ENCODE results near the gene RFESD. TPM values are rescaled to one million over a fixed set of nuclear protein-coding genes. Genes with fewer than 3 reads are reported as not detected.

Gene RFESD
- total RNA-seq, 1 experiment from 2014 or later: 2.2 TPM

- no peak overlapping the region for H3K4me3 ChIP-seq (ENCODE audit: low read depth in 2 of 2, low read length in 2 of 2)
- no peak for ATAC-seq
- no peaks in the 10 kb centered on the region for H3K27me3 ChIP-seq (ENCODE audit: control insufficient read depth, insufficient read depth, low read length)
- no peaks in the 10 kb centered on the region for H3K9me3 ChIP-seq (ENCODE audit: control insufficient read depth, insufficient read depth, low read depth, low read length)
- H3K4me1 ChIP-seq (ENCODE audit: control insufficient read depth, insufficient read depth, low read length): peaks cover 20% of the 10 kb centered on the region; the same call in 1 of the 2 replicates
- POLR2A ChIA-PET: no interaction called here
- no peak for TF ChIP-seq CTCF (IDR thresholded peaks at IDR 0.05)
- no peak for TF ChIP-seq POLR2AphosphoS5 (IDR thresholded peaks at IDR 0.05; ENCODE audit: low read depth, low read length)
- no peak for TF ChIP-seq SIN3A (IDR thresholded peaks at IDR 0.05; ENCODE audit: borderline replicate concordance, insufficient read depth, low read depth, low read length)
- no peak for TF ChIP-seq TCF7L2 (IDR thresholded peaks at IDR 0.05; ENCODE audit: low read depth, low read length)
- TF ChIP-seq, protein P1, sequence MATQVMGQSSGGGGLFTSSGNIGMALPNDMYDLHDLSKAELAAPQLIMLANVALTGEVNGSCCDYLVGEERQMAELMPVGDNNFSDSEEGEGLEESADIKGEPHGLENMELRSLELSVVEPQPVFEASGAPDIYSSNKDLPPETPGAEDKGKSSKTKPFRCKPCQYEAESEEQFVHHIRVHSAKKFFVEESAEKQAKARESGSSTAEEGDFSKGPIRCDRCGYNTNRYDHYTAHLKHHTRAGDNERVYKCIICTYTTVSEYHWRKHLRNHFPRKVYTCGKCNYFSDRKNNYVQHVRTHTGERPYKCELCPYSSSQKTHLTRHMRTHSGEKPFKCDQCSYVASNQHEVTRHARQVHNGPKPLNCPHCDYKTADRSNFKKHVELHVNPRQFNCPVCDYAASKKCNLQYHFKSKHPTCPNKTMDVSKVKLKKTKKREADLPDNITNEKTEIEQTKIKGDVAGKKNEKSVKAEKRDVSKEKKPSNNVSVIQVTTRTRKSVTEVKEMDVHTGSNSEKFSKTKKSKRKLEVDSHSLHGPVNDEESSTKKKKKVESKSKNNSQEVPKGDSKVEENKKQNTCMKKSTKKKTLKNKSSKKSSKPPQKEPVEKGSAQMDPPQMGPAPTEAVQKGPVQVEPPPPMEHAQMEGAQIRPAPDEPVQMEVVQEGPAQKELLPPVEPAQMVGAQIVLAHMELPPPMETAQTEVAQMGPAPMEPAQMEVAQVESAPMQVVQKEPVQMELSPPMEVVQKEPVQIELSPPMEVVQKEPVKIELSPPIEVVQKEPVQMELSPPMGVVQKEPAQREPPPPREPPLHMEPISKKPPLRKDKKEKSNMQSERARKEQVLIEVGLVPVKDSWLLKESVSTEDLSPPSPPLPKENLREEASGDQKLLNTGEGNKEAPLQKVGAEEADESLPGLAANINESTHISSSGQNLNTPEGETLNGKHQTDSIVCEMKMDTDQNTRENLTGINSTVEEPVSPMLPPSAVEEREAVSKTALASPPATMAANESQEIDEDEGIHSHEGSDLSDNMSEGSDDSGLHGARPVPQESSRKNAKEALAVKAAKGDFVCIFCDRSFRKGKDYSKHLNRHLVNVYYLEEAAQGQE (IDR thresholded peaks at IDR 0.05; ENCODE audit: insufficient read depth in 1 of 2, low read depth in 2 of 2, low read length in 1 of 2): no peak
- intact Hi-C loops (cut with micrococcal nuclease; ENCODE audit: unreplicated experiment) (no loop called here), in situ Hi-C loops (cut with HindIII; ENCODE audit: low pct_unique_long_range_greater_than_20kb, low sequenced_read_pairs) (no loop called here)
- CTCF ChIA-PET: no interaction called here
- no TSS peak for BruUV-seq (replicated peaks)
- H3K36me3 ChIP-seq (ENCODE audit: control insufficient read depth, insufficient read depth, low read length): no peaks in the 10 kb centered on the region
- DNase-seq (ENCODE audit: low read depth, low spot score): no peak
- peak overlapping the region; percentile 9; the same call in 1 of the 2 replicates for H3K27ac ChIP-seq (ENCODE audit: low read length)
Observed at GRCh38 chr5:95701074-95701473, 54.5 kb downstream of the RFESD start.

DNA sequence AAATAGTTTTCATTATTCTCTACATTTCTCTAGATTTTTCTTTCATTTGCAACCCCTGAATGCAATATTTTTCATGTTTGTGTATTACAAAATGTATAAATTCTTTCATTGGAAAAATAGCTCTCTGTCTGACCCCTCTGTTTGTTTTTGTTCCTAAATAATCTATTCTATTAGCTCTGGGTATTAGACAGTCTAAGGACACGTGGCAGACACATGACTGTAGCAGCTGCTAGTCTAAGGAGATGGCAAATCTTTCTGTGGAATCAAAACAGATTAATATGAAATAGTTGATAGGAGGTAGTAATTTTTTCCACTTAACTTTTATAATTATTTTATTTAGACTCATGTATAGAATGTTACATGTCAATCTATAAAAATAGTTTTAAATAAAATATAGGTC, 57.6 kb downstream of the RFESD start:
- no TSS peak for BruUV-seq (replicated peaks)
- intact Hi-C loops (cut with micrococcal nuclease; ENCODE audit: unreplicated experiment): no loop called here

More for the DNA sequence above, 57.6 kb downstream of the RFESD start:
- no peaks in the 10 kb centered on the region; the same call in 1 of the 2 replicates for H3K4me1 ChIP-seq (ENCODE audit: control insufficient read depth, insufficient read depth, low read length)
- H3K27ac ChIP-seq (ENCODE audit: low read length): no peak overlapping the region
- in situ Hi-C loops (cut with HindIII; ENCODE audit: low pct_unique_long_range_greater_than_20kb, low sequenced_read_pairs): no loop called here
- no peak for TF ChIP-seq TCF7L2 (IDR thresholded peaks at IDR 0.05; ENCODE audit: low read depth, low read length)
- no peak for TF ChIP-seq CTCF (IDR thresholded peaks at IDR 0.05)
- TF ChIP-seq POLR2AphosphoS5 (IDR thresholded peaks at IDR 0.05; ENCODE audit: low read depth, low read length): no peak
- TF ChIP-seq, protein P1 (IDR thresholded peaks at IDR 0.05; ENCODE audit: insufficient read depth in 1 of 2, low read depth in 2 of 2, low read length in 1 of 2): no peak
- TF ChIP-seq SIN3A (IDR thresholded peaks at IDR 0.05; ENCODE audit: borderline replicate concordance, insufficient read depth, low read depth, low read length): no peak
- H3K36me3 ChIP-seq (ENCODE audit: control insufficient read depth, insufficient read depth, low read length): no peaks in the 10 kb centered on the region
- H3K9me3 ChIP-seq (ENCODE audit: control insufficient read depth, insufficient read depth, low read depth, low read length): no peaks in the 10 kb centered on the region
- H3K27me3 ChIP-seq (ENCODE audit: control insufficient read depth, insufficient read depth, low read length): no peaks in the 10 kb centered on the region
- ChIA-PET CTCF (no interaction called here), POLR2A (no interaction called here)
- ATAC-seq: no peak
- H3K4me3 ChIP-seq (ENCODE audit: low read depth in 2 of 2, low read length in 2 of 2): no peak overlapping the region
- no peak for DNase-seq (ENCODE audit: low read depth, low spot score)

Data from Panc1 (cell line).